Measurements from ENCODE around the gene MAP7D1.

DNA sequence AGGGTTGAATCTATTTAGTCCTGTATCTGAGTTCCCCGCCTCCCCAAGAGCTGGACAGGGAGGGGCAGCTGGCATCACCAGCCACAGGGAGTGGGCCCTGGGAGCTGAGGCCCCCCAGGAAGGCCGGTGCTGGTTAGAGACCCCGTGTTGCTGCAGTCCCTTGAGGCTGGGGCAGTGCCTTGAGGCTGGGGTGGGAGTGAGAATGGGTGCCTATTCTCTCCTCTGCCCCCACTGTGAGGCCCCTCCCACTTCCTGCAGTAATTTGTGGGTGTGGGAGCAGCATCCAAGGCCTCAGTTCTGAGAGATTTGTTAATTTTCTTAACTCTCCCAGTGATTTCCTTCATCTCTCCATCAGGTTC is 4.1 kb upstream of the MAP7D1 start:
- TF ChIP-seq PAX8 (CRISPR knock-in tag; IDR thresholded peaks at IDR 0.05; ENCODE audit: borderline replicate concordance), result no peak
- no peak for TF ChIP-seq SMC3 (IDR thresholded peaks at IDR 0.05; ENCODE audit: low read length)
- TF ChIP-seq KLF16 (CRISPR knock-in tag; IDR thresholded peaks at IDR 0.05), result no peak
- no peak for TF ChIP-seq HNRNPH1 (optimal IDR thresholded peaks at IDR 0.05; ENCODE audit: low read depth, low read length)
- TF ChIP-seq, protein P1, sequence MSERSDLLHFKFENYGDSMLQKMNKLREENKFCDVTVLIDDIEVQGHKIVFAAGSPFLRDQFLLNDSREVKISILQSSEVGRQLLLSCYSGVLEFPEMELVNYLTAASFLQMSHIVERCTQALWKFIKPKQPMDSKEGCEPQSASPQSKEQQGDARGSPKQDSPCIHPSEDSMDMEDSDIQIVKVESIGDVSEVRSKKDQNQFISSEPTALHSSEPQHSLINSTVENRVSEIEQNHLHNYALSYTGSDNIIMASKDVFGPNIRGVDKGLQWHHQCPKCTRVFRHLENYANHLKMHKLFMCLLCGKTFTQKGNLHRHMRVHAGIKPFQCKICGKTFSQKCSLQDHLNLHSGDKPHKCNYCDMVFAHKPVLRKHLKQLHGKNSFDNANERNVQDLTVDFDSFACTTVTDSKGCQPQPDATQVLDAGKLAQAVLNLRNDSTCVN (CRISPR knock-in tag; IDR thresholded peaks at IDR 0.05; ENCODE audit: borderline replicate concordance), result no peak
- no peak for TF ChIP-seq ZNF224 (CRISPR knock-in tag; IDR thresholded peaks at IDR 0.05)
- TF ChIP-seq ZNF460 (CRISPR knock-in tag; IDR thresholded peaks at IDR 0.05; ENCODE audit: borderline replicate concordance), result no peak
- TF ChIP-seq MYNN (CRISPR knock-in tag; IDR thresholded peaks at IDR 0.05; ENCODE audit: low read depth), result no peak
- TF ChIP-seq, protein P2, sequence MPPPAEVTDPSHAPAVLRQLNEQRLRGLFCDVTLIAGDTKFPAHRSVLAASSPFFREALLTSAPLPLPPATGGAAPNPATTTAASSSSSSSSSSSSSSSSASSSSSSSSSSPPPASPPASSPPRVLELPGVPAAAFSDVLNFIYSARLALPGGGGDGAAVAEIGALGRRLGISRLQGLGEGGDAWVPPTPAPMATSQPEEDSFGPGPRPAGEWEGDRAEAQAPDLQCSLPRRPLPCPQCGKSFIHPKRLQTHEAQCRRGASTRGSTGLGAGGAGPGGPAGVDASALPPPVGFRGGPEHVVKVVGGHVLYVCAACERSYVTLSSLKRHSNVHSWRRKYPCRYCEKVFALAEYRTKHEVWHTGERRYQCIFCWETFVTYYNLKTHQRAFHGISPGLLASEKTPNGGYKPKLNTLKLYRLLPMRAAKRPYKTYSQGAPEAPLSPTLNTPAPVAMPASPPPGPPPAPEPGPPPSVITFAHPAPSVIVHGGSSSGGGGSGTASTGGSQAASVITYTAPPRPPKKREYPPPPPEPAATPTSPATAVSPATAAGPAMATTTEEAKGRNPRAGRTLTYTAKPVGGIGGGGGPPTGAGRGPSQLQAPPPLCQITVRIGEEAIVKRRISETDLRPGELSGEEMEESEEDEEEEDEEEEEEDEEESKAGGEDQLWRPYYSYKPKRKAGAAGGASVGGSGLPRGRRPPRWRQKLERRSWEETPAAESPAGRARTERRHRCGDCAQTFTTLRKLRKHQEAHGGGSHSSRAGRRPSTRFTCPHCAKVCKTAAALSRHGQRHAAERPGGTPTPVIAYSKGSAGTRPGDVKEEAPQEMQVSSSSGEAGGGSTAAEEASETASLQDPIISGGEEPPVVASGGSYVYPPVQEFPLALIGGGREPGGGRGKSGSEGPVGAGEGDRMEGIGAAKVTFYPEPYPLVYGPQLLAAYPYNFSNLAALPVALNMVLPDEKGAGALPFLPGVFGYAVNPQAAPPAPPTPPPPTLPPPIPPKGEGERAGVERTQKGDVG (CRISPR knock-in tag; IDR thresholded peaks at IDR 0.05; ENCODE audit: borderline replicate concordance), result no peak
- TF ChIP-seq CTCF (CRISPR knock-in tag; IDR thresholded peaks at IDR 0.05), result no peak
